ENCODE measurements around the gene GLRA3. TPM values are rescaled to one million over a fixed set of nuclear protein-coding genes. Genes with fewer than 3 reads are reported as not detected.

The GLRA3 gene
- total RNA-seq (2022; extraction: Qiagen RNA extraction) = 0.01 TPM in 2 of 5 replicates, not detected in the others

GRCh38 chr4:174828845-174829701, at the start of gene GLRA3:
TSS of gene GLRA3 (minus strand) at chr4:174829247. CDS start at chr4:174828811, 436 bp downstream.

Other genes with a start within 250 kb of the GLRA3 start
- gene ADAM29, start 89.1 kb upstream of the GLRA3 start, total RNA-seq (2022; extraction: Qiagen RNA extraction) = not detected in 5 replicates